ENCODE measurements around the gene HPCAL1. TPM values are rescaled to one million over a fixed set of nuclear protein-coding genes. Genes with fewer than 3 reads are reported as not detected.

Gene HPCAL1
- total and polyA plus RNA-seq, 10 of the 15 experiments (the other 5 are each of a cell fraction or from before 2014, with no cell fraction given) = 0.40 to 12.8 (median 7.9) TPM

- no peaks in the 10 kb centered on the region for H3K4me1 ChIP-seq (ENCODE audit: control insufficient read depth, insufficient read depth, low read length)
- H3K9ac ChIP-seq (ENCODE audit: control insufficient read depth, insufficient read depth, low read length) = no peak overlapping the region
- H3K27ac ChIP-seq (ENCODE audit: control insufficient read depth, insufficient read depth) = no peak overlapping the region
- H3K36me3 ChIP-seq (ENCODE audit: control insufficient read depth in 2 of 2, insufficient read depth in 2 of 2, low read length in 1 of 2) = no peaks in the 10 kb centered on the region
- ATAC-seq (no peak), DNase-seq (ENCODE audit: low read depth, low spot score) (no peak), FAIRE-seq (no peak)
- WGBS (ENCODE audit: insufficient coverage, insufficient replicate concordance, low lambda C conversion rate, missing lambda C conversion rate) = 47% methylated on average over 7 of the region's 7 CpGs
- ChIA-PET CTCF (interaction anchor here (0.7 to 2.2 kb wide), 2 partner anchors 122 to 159 kb away, joined by 3 to 7 read pairs; no protein-coding TSS in a partner anchor), POLR2A (interaction anchor here (1.0 kb wide), 1 partner anchor 9 kb away, joined by 3 read pairs; no protein-coding TSS in a partner anchor), SMC1A (ENCODE audit: uncharacterized antibody, unreplicated experiment) (interaction anchor here (0.9 kb wide), 1 partner anchor 18 kb away, joined by 3 read pairs; no protein-coding TSS in a partner anchor), RAD21 (ENCODE audit: unreplicated experiment) (interaction anchor here (1.6 to 1.7 kb wide), 2 partner anchors 16 to 121 kb away, joined by 4 to 5 read pairs; no protein-coding TSS in a partner anchor)
- in situ Hi-C loops (cut with MboI) = no loop called here
- TF ChIP-seq E4F1 (IDR thresholded peaks at IDR 0.05; ENCODE audit: borderline replicate concordance, partially characterized antibody) (no peak), SP1 (IDR thresholded peaks at IDR 0.05; ENCODE audit: low read depth, low read length) (no peak), FOXK2 (IDR thresholded peaks at IDR 0.05) (no peak), USF1 (IDR thresholded peaks at IDR 0.05; ENCODE audit: borderline replicate concordance, extremely low read length, insufficient read depth, low read depth, low read length) (no peak), EZH2 (IDR thresholded peaks at IDR 0.05; ENCODE audit: borderline replicate concordance, control insufficient read depth, low read depth, low read length) (no peak), ZZZ3 (IDR thresholded peaks at IDR 0.05; ENCODE audit: control insufficient read depth, insufficient read length, low read depth) (no peak), TCF7 (IDR thresholded peaks at IDR 0.05; ENCODE audit: borderline replicate concordance) (no peak), ZNF207 (IDR thresholded peaks at IDR 0.05; ENCODE audit: borderline replicate concordance) (no peak), NFXL1 (IDR thresholded peaks at IDR 0.05; ENCODE audit: borderline replicate concordance) (no peak), CEBPB (IDR thresholded peaks at IDR 0.05; ENCODE audit: borderline replicate concordance in 1 of 2, low read depth in 2 of 2, low read length in 2 of 2) (no peak), MYB (IDR thresholded peaks at IDR 0.05; ENCODE audit: borderline replicate concordance, low read depth, low read length) (no peak), JUND (IDR thresholded peaks at IDR 0.05; ENCODE audit: low read depth, low read length) (no peak), FOXM1 (IDR thresholded peaks at IDR 0.05; ENCODE audit: low read depth, low read length) (no peak), ZNF274 (IDR thresholded peaks at IDR 0.05; ENCODE audit: insufficient read depth, insufficient read length) (no peak), ATF7 (IDR thresholded peaks at IDR 0.05; ENCODE audit: low read depth) (no peak), ZBED1 (IDR thresholded peaks at IDR 0.05; ENCODE audit: borderline replicate concordance) (no peak)
- no peaks in the 10 kb centered on the region for H4K20me1 ChIP-seq (ENCODE audit: control insufficient read depth, insufficient read depth)
- no peaks in the 10 kb centered on the region for H3K27me3 ChIP-seq (replicated peaks in 1 of 2; ENCODE audit: control insufficient read depth in 2 of 2, insufficient read depth in 2 of 2, low read length in 1 of 2)
- no peak overlapping the region for H3K4me2 ChIP-seq (ENCODE audit: control insufficient read depth, insufficient read depth)
- no peak overlapping the region for H2AFZ ChIP-seq (ENCODE audit: control insufficient read depth, low read depth, low read length)
- intact Hi-C loops (cut with micrococcal nuclease; ENCODE audit: unreplicated experiment) = no loop called here
- no peaks in the 10 kb centered on the region for H3K9me3 ChIP-seq (replicated peaks; ENCODE audit: control insufficient read depth, insufficient read depth, low read length)
- no peak overlapping the region for H3K4me3 ChIP-seq
- no peaks in the 10 kb centered on the region for H3K79me2 ChIP-seq (ENCODE audit: control insufficient read depth, insufficient read depth, low read length)
- BruUV-seq (replicated peaks) = no TSS peak
These were observed 14.9 kb upstream of the HPCAL1 start for GRCh38 chr2:10287761-10288160.
